Measurements from ENCODE around the gene RBMS1.
"Not testable (repeated sequence)": the region's sequence is repeated elsewhere in the genome, so short reads cannot be mapped to it uniquely, and the experiment has no call there.

Gene RBMS1

DNA sequence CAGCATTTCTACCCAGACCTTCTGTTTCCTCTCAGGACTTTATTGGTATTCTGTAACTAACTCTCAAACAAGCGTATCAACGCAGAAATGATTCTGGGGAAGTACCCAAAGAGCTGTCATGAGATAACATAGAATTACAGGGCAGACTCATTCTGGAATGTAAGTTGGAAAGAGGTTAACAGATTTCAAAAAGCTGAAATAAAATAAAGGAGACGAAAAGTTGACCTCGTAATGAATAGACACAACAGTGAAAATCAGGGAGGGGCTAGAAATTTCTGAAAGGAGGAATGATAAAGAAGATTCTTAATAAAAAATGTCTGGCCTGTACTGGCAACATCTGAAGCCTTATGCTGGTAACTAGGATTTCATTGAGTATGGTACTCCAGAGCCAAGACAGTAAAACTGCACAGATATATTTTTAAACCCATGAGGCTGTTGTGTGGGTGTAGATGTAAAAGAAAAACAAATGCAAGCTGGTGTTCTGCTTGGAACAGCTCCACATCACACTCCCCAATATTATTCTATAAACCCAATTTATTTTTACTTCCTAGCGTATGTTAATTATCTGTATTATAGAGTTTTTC is 23.9 kb downstream of the RBMS1 start:
- H3K4me3 ChIP-seq (ENCODE audit: low read length) = no peak overlapping the region

GRCh38 chr2:160469164-160469563 is 24.4 kb downstream of the RBMS1 start:
- no peak overlapping the region for H3K4me3 ChIP-seq (ENCODE audit: low read length)
- TF ChIP-seq ZNF274 (IDR thresholded peaks at IDR 0.05; ENCODE audit: low read depth, low read length) = no peak

More for the DNA sequence above, 23.9 kb downstream of the RBMS1 start:
- TF ChIP-seq ZNF274 (IDR thresholded peaks at IDR 0.05; ENCODE audit: low read depth, low read length) = no peak

GRCh38 chr2:160467086-160467485 is 26.5 kb downstream of the RBMS1 start:
- no peak overlapping the region for H3K4me3 ChIP-seq (ENCODE audit: low read length)
- TF ChIP-seq ZNF274 (IDR thresholded peaks at IDR 0.05; ENCODE audit: low read depth, low read length) = no peak

DNA sequence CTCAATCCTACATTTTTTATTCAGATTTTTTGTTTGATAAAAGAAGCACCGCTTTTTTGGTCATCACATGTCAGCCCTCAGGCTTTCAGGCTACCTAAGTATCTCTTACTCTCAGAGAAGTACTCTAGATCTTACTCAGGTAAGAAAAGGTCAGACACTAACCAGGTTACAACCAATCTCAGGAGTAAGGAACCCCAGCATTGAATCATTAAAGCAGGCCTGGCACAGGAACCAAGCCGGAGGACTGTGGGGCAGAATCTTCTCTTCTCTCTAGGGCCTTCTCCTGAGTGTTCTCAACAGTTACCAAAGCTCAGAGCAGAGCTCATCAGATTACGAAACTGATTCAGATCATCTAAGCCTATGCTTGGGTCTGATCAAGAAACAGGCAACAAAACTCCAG is 28.2 kb downstream of the RBMS1 start:
- no peak for TF ChIP-seq ZNF274 (IDR thresholded peaks at IDR 0.05; ENCODE audit: low read depth, low read length)
- H3K4me3 ChIP-seq (ENCODE audit: low read length) = no peak overlapping the region

DNA sequence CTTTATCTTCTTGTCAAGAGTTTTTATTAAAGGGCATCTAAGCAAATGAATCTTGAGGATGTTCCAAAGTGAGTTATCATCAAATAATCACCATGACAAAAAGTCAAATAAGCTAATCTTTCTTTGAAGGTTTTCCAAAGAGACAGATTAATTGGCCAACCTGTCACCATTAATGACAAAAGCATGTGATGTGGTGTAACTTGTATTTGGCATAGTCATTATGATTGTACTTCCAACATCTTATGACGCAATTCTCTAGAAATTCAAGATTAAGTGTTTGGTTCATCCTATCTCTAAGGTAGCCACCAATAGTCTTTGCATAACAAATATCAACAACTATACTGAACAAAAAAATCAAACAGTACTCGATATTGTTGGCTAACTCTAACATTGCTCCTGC is 28.6 kb downstream of the RBMS1 start:
- no peak for TF ChIP-seq ZNF274 (IDR thresholded peaks at IDR 0.05; ENCODE audit: low read depth, low read length)
- no peak overlapping the region for H3K4me3 ChIP-seq (ENCODE audit: low read length)

DNA sequence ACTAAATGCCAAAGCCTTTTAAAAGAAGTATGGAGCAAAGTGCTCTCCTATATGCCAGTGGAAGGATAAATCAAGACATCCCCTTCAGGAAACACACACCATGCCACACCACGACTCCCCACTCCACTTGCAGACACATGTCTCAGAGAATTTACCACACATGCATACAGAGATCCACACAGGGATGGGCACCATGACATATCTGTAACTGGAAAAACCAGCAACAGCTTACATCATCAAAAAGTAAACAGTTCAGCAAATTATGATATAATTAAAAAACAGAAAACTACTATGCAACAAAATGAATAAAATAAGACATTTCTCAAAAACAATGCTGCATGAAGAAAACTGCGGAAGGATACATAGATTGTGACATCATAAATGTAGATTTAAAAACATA is 29.6 kb downstream of the RBMS1 start:
- TF ChIP-seq ZNF274 (IDR thresholded peaks at IDR 0.05; ENCODE audit: low read depth, low read length) = no peak
- no peak overlapping the region for H3K4me3 ChIP-seq (ENCODE audit: low read length)

- TF ChIP-seq ZNF274 (IDR thresholded peaks at IDR 0.05; ENCODE audit: low read depth, low read length) = no peak
- H3K4me3 ChIP-seq (ENCODE audit: low read length) = no peak overlapping the region
Measured at GRCh38 chr2:160463245-160463644, 30.4 kb downstream of the RBMS1 start.

DNA sequence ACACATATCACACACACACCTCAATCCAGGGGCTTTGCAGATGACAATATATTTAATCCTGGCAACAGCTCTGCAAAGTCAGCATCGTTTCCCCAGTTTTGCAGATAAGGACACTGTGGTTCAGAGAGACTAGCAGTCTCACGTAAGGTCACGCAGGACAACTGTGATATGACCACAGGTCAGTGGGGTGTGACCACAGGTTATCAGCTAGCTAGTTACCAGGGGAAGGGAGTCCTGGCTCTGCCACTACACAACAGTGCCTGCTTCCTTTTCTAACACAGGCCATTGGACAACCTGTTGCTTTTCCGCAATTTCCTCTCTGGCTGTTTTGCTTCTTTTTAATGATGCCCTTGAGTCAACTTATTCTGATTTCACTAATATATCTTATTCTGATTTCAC is 33.3 kb downstream of the RBMS1 start:
- TF ChIP-seq ZNF274 (IDR thresholded peaks at IDR 0.05; ENCODE audit: low read depth, low read length) = no peak
- H3K4me3 ChIP-seq (ENCODE audit: low read length) = no peak overlapping the region

DNA sequence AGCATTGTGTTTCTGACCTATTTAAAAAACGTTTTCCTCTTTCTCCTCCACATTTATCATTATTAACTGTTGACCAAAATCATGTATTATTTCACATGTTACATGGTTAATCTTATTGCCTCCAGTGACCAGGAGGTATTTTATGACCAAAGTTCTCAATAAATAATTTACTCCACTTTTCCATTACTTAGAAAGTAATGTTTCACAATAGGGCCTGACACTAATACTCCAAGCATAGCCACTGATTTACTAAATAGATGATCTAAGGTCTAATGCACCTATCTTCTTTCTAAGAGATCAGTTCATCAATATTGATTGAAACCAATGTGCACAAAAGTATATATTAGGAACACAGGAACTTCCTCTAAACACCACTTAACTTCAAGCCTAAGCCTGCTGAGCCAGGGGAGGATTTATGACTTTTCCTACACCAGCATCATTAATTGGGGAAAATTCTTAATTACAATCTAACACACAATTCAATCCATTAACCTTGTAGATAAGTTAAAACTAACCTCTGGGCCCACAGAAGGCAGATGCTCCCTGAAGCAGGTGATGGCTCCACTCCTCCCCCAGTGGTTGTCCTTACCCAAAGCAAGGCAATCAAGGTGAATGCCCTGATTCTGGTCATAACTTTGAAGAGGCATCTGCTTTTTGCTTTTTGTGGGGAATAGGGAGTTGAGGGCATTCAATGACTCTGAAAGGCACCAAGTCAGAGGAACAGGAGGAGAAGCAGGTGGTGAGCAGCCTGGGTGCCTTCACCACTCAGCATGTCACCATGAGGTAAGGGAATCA is 33.9 kb downstream of the RBMS1 start:
- H3K4me3 ChIP-seq (ENCODE audit: low read length) = no peak overlapping the region
- TF ChIP-seq ZNF274 (IDR thresholded peaks at IDR 0.05; ENCODE audit: low read depth, low read length) = no peak

- no peak for TF ChIP-seq ZNF274 (IDR thresholded peaks at IDR 0.05; ENCODE audit: low read depth, low read length)
- H3K4me3 ChIP-seq (ENCODE audit: low read length) = no peak overlapping the region
Measured at GRCh38 chr2:160458718-160459453, 34.7 kb downstream of the RBMS1 start.

DNA sequence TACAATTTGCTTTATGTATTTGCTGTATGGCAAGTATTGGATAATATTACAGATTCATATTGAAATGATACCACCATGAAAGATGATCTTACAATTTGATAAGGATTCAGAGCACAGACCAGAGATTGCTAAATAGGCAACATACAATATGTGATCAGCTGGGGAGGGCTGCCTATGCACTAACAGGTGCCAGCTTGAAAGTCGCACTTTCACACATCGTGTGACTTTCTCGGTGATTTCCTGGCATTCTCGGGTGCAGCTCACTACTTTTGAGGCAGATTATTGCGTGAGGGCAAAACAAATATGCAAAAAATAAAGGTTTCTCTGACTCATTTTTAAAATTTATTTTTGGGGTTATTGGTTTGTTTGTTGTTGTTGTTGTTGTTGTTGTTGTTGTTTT is 36.0 kb downstream of the RBMS1 start:
- H3K4me3 ChIP-seq (ENCODE audit: low read length) = no peak overlapping the region
- no peak for TF ChIP-seq ZNF274 (IDR thresholded peaks at IDR 0.05; ENCODE audit: low read depth, low read length)

GRCh38 chr2:160454070-160454797 is 39.4 kb downstream of the RBMS1 start:
- H3K4me3 ChIP-seq (ENCODE audit: low read length) = no peak overlapping the region
- no peak for TF ChIP-seq ZNF274 (IDR thresholded peaks at IDR 0.05; ENCODE audit: low read depth, low read length)

- no peak for TF ChIP-seq ZNF274 (IDR thresholded peaks at IDR 0.05; ENCODE audit: low read depth, low read length)
- H3K4me3 ChIP-seq (ENCODE audit: low read length) = no peak overlapping the region
Measured at GRCh38 chr2:160453111-160453820, 40.3 kb downstream of the RBMS1 start.

DNA sequence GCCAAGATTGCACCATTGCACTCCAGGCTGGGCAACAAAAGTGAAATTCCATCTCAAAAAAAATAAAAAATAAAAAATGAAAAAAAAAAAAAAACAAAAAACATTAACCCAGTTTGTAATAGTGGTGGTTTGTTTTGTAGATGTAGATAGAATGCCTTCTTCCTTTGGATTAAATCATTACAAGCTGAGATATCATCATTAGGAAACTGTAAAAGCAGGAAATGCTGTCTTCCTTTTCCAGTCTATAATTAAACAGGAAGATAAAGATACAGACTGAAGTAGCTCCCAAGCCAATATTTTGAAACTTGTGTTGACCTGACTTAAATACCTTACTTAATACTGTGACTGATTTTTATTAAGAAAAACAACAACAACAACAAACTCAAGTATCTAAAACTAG is 43.1 kb downstream of the RBMS1 start:
- H3K4me3 ChIP-seq (ENCODE audit: low read length) = no peak overlapping the region
- no peak for TF ChIP-seq ZNF274 (IDR thresholded peaks at IDR 0.05; ENCODE audit: low read depth, low read length)

DNA sequence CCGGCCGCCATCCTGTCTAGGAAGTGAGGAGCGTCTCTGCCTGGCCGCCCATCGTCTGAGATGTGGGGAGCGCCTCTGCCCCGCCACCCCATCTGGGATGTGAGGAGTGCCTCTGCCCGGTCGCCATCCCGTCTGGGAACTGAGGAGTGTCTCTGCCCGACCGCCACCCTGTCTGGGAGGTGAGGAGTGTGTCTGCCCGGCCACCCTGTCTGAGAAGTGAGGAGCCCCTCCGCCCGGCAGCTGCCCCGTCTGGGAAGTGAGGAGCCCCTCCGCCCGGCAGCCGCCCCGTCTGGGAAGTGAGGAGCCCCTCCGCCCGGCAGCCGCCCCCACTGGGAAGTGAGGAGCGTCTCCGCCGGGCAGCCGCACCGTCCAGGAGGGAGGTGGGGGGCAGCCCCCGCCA is 44.8 kb downstream of the RBMS1 start:
- not testable (repeated sequence) for H3K4me3 ChIP-seq (ENCODE audit: low read length)
